IgD-negative memory B cell (primary cell): ENCODE data around the gene VEGFC. TPM values are rescaled to one million over a fixed set of nuclear protein-coding genes. Genes with fewer than 3 reads are reported as not detected.

Experiments used
- H3K27ac Mint-ChIP-seq, 3 donors: one replicate each; pipeline ENCODE4 v1.8.0; 2020 to 2022; ENCODE audit warnings: mild to moderate bottlenecking in 3 of 3, mixed read lengths in 3 of 3, moderate library complexity in 1 of 3
- H3K27me3 Mint-ChIP-seq: one replicate; pipeline ENCODE4 v1.8.0; 2021; ENCODE audit warnings: mixed read lengths
- H3K36me3 Mint-ChIP-seq: one replicate; pipeline ENCODE4 v1.8.0; 2020; ENCODE audit warnings: mild to moderate bottlenecking, mixed read lengths
- H3K4me1 Mint-ChIP-seq, 3 donors: one replicate each; pipeline ENCODE4 v1.8.0; 2020 to 2022; ENCODE audit warnings: mixed read lengths in 3 of 3, mild to moderate bottlenecking in 1 of 3
- H3K4me3 Mint-ChIP-seq, 4 donors: one replicate each; pipeline ENCODE4 v1.8.0; 2020 to 2022; ENCODE audit warnings: mild to moderate bottlenecking in 4 of 4, mixed read lengths in 4 of 4, moderate library complexity in 3 of 4
- H3K9me3 Mint-ChIP-seq, 3 donors: one replicate each; pipeline ENCODE4 v1.8.0; 2020 to 2021; ENCODE audit warnings: mixed read lengths in 3 of 3, mild to moderate bottlenecking in 1 of 3
- polyA plus RNA-seq: library from polyadenylated mRNA; unstranded; fragments of 300-500 nt; fragmentation: Illumina TruSeq; gene quantifications from one replicate; pipeline ENCODE4 v1.2.3, GENCODE V29; 2021

The VEGFC gene
- polyA plus RNA-seq, 1 donor from 2014 or later: not detected

DNA sequence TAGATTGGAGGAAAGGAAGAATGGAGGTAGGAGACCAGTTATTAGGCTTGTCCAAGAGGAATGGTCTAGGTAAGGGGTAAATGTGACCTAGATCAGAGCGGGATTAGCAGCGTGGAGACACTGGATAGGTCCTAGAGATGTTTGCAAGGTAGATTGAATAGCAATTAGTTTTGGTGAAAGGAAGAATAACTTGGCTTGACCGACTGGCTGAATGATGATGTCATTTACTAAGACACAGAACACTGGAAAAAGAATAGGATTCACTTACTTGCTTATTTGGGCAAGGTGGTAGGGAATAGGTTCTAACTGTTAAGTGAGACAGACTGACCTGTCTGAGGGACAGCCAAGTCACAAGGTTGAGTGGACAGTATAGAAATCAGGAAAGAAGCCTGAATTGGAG, 71.3 kb downstream of the VEGFC start:
- Mint-ChIP-seq H3K27me3 (no peaks in the 10 kb centered on the region), H3K4me3 (no peak overlapping the region), H3K4me1 (no peaks in the 10 kb centered on the region), H3K9me3 (peaks cover 0 to 9% (median 2%) of the 10 kb centered on the region in 3 donors), H3K36me3 (no peaks in the 10 kb centered on the region), H3K27ac (no peak overlapping the region)

- Mint-ChIP-seq H3K36me3 (no peaks in the 10 kb centered on the region), H3K9me3 (peaks cover 0 to 9% (median 2%) of the 10 kb centered on the region in 3 donors), H3K4me1 (no peaks in the 10 kb centered on the region), H3K4me3 (no peak overlapping the region), H3K27ac (no peak overlapping the region), H3K27me3 (no peaks in the 10 kb centered on the region)
Measured at GRCh38 chr4:176718881-176719280, 73.8 kb downstream of the VEGFC start.

DNA sequence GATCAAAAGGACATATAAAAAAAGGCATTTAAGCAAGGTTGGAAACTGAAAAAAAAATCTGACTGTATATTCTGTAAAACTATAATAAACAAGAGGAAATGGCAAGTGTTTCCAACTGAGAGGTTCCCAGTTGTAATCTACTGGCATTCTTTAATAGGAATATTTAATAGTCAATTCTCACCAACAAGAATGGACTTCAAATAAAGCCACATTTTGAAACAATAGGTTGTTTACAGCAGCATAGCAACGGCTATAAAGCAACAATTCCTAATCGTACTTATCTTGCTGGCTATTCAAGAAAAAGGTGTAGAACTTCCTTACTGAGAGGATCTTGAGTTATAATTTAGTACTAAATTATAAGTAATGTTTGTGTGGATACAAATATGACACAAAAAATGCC, 75.5 kb downstream of the VEGFC start:
- Mint-ChIP-seq H3K9me3 (peaks cover 0 to 12% (median 2%) of the 10 kb centered on the region in 3 donors), H3K4me3 (no peak overlapping the region), H3K36me3 (no peaks in the 10 kb centered on the region), H3K4me1 (no peaks in the 10 kb centered on the region), H3K27ac (no peak overlapping the region), H3K27me3 (no peaks in the 10 kb centered on the region)

DNA sequence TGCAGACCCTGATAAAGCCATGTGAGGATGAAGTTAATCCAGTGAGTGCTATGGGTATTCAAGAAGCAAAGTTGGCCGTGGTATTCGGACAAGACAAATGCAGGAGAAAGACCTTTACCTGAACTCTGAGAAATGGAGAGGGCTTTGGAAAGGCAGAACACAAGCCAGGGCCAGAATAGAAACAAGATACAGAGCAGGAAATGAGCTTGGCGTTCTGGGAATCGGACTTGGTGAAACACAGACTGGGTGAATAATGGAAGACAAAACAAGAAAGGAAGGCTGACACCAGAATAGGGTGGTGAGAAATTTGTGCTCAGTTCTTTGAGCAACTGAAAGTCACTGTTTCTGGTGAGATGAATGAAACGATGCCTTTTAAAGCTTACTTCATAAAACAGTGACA, 83.3 kb downstream of the VEGFC start:
- Mint-ChIP-seq H3K27me3 (no peaks in the 10 kb centered on the region), H3K4me3 (no peak overlapping the region), H3K4me1 (no peaks in the 10 kb centered on the region)

DNA sequence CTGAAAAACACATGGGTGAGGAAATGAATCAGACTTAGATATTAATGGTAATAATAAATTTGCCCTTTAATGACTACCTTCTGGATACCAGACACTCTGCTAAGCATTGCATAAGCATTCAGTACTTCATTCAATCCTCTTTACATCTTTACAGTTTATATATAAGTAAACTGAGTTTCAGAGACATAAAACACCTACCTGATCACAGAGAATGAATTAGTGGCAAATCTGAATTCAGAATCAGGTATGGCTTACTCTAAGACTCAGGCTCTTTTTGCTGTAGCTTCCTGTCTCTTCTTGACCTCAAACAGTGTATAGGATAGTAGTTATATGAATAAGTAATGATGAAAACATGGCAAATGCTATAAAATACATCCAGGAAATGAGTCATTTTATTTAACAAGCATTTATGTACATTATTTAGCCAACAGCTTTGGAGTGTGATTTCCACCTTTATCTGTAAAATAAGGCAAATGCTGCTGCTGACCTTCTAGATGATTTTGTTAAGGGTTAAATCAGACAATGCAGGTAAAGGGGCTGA, 83.9 kb downstream of the VEGFC start:
- H3K9me3 Mint-ChIP-seq: peaks cover 0 to 3% (median 0%) of the 10 kb centered on the region in 3 donors
- no peaks in the 10 kb centered on the region for H3K27me3 Mint-ChIP-seq
- no peaks in the 10 kb centered on the region for H3K4me1 Mint-ChIP-seq
- no peak overlapping the region for H3K27ac Mint-ChIP-seq
- no peaks in the 10 kb centered on the region for H3K36me3 Mint-ChIP-seq
- H3K4me3 Mint-ChIP-seq: no peak overlapping the region

More for the DNA sequence above, 83.3 kb downstream of the VEGFC start:
- H3K9me3 Mint-ChIP-seq: peaks cover 0 to 3% (median 0%) of the 10 kb centered on the region in 3 donors
- no peak overlapping the region for H3K27ac Mint-ChIP-seq
- no peaks in the 10 kb centered on the region for H3K36me3 Mint-ChIP-seq

DNA sequence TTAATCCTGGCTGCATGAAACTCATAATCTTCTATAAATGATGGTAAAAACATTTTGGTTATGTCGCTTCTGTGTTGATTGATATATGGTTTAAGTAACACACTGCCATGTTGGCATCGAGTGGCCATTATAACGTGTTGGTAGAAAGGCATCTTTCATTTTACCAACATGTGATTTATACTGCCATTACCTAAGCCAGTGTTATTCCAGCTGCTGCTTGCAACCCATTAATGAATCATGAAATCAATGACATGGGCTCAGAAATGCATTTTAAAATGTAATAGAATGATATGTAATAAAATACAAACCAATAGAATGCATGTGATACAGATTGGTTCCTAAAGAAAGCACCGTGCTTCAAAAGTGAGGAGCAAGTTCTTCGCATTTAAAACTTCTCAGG, 102.0 kb downstream of the VEGFC start:
- H3K27ac Mint-ChIP-seq: no peak overlapping the region
- no peaks in the 10 kb centered on the region for H3K27me3 Mint-ChIP-seq
- H3K9me3 Mint-ChIP-seq: peaks cover 0 to 3% (median 0%) of the 10 kb centered on the region in 3 donors
- no peaks in the 10 kb centered on the region for H3K4me1 Mint-ChIP-seq
- H3K36me3 Mint-ChIP-seq: no peaks in the 10 kb centered on the region
- H3K4me3 Mint-ChIP-seq: no peak overlapping the region

- no peaks in the 10 kb centered on the region for H3K4me1 Mint-ChIP-seq
- H3K36me3 Mint-ChIP-seq: no peaks in the 10 kb centered on the region
- H3K27me3 Mint-ChIP-seq: peaks cover 1% of the 10 kb centered on the region
- H3K4me3 Mint-ChIP-seq: no peak overlapping the region
- no peak overlapping the region for H3K27ac Mint-ChIP-seq
- H3K9me3 Mint-ChIP-seq: peaks cover 0 to 7% (median 0%) of the 10 kb centered on the region in 3 donors
Measured at GRCh38 chr4:176680668-176681180, 112.0 kb downstream of the VEGFC start.

DNA sequence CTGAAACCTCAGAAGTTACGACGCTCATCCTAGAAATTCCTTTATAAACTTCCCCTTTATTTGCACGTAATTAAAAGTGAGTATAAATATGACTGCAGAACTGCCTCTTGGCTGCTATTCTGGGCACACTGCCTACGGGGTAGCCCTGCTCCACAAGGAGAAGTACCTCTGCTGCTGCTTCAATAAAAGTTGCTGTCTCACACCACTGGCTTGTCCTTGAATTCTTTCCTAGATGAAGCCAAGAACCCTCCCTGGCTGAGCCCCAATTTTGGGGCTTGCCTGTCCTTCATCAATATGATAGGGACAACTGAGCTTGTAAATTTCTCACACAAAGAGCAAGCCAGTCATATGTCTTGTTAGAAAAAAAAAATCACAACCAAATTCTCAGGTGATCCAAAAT, 115.8 kb downstream of the VEGFC start:
- H3K9me3 Mint-ChIP-seq: peaks cover 0 to 4% (median 0%) of the 10 kb centered on the region in 3 donors
- no peak overlapping the region for H3K4me3 Mint-ChIP-seq
- no peaks in the 10 kb centered on the region for H3K36me3 Mint-ChIP-seq
- no peak overlapping the region for H3K27ac Mint-ChIP-seq
- peaks cover 1% of the 10 kb centered on the region for H3K27me3 Mint-ChIP-seq
- H3K4me1 Mint-ChIP-seq: no peaks in the 10 kb centered on the region

DNA sequence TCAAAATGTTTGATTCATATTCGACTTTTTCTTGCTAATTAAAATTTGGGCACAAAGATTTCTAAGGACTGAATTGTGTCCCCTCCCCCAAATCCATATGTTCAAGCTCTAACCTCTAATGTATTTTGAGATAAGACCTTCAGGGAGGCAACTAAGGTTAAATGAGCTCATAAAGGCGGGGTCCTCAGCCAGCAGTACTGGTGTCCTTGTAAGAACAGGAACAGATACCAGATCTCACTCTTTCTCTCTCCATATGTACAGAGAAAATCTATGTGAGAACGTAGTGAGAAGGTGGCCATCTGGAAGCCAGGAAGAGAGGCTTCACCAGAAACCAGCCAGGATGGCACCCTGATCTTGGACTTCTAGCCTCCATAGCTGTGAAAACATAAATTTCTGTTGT, 116.9 kb downstream of the VEGFC start:
- H3K36me3 Mint-ChIP-seq: no peaks in the 10 kb centered on the region
- H3K27me3 Mint-ChIP-seq: peaks cover 1% of the 10 kb centered on the region
- H3K4me1 Mint-ChIP-seq: no peaks in the 10 kb centered on the region
- H3K27ac Mint-ChIP-seq: no peak overlapping the region
- H3K4me3 Mint-ChIP-seq: no peak overlapping the region
- peaks cover 0 to 6% (median 4%) of the 10 kb centered on the region in 3 donors for H3K9me3 Mint-ChIP-seq

- no peak overlapping the region for H3K4me3 Mint-ChIP-seq
- H3K9me3 Mint-ChIP-seq: peaks cover 0 to 5% (median 4%) of the 10 kb centered on the region in 3 donors
- no peak overlapping the region for H3K27ac Mint-ChIP-seq
- H3K4me1 Mint-ChIP-seq: no peaks in the 10 kb centered on the region
- H3K36me3 Mint-ChIP-seq: no peaks in the 10 kb centered on the region
- no peaks in the 10 kb centered on the region for H3K27me3 Mint-ChIP-seq
Measured at GRCh38 chr4:176671532-176671931, 121.2 kb downstream of the VEGFC start.

GRCh38 chr4:176668324-176668723, 124.4 kb downstream of the VEGFC start:
- no peaks in the 10 kb centered on the region for H3K36me3 Mint-ChIP-seq
- peaks cover 0 to 10% (median 4%) of the 10 kb centered on the region in 3 donors for H3K9me3 Mint-ChIP-seq
- H3K27me3 Mint-ChIP-seq: no peaks in the 10 kb centered on the region
- no peak overlapping the region for H3K4me3 Mint-ChIP-seq
- H3K4me1 Mint-ChIP-seq: no peaks in the 10 kb centered on the region
- H3K27ac Mint-ChIP-seq: no peak overlapping the region

DNA sequence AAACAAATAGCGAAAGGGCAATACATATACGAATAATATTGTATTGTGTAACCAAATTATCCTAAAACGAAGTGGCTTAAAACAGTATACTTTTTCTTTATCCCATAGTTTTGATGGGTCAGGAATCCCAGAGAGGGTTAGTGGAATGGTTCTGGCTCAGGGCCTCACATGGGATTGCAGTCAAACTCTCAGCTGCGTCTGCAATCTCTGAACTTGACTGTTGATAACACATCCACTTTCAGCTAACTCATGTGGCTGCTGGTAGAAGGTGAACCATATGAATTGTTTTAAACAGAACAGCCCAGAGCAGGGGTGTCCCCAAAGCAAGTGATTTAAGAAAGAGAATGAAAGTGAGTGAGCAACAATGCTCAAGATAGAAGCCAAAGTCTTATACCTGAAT, 127.8 kb downstream of the VEGFC start:
- no peaks in the 10 kb centered on the region for H3K4me1 Mint-ChIP-seq
- no peaks in the 10 kb centered on the region for H3K27me3 Mint-ChIP-seq
- no peaks in the 10 kb centered on the region for H3K36me3 Mint-ChIP-seq
- H3K9me3 Mint-ChIP-seq: peaks cover 0 to 4% (median 0%) of the 10 kb centered on the region in 3 donors
- no peak overlapping the region for H3K27ac Mint-ChIP-seq
- no peak overlapping the region for H3K4me3 Mint-ChIP-seq

DNA sequence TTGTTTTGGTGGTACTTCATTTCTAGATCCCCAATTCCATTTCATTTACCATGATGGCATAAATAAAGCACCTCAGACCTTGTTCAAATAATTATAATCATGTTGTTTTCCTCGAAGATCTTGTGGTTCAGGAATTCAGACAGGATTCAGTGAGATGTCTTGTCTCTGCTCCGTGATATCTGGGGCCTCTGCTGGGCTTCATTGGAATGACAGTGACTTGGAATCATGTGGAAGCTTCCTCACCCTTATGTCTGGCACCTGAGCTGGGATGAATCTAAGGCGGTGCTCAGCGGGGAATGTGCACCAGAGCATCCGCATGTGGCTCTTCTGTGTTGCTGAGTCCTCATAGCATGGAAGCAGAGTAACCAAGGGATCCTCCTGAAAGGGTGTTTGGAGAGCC, 132.2 kb downstream of the VEGFC start:
- Mint-ChIP-seq H3K36me3 (no peaks in the 10 kb centered on the region), H3K27ac (no peak overlapping the region), H3K9me3 (peaks cover 0 to 8% (median 1%) of the 10 kb centered on the region in 3 donors), H3K4me1 (no peaks in the 10 kb centered on the region), H3K27me3 (no peaks in the 10 kb centered on the region), H3K4me3 (no peak overlapping the region)

GRCh38 chr4:176656108-176656507, 136.6 kb downstream of the VEGFC start:
- Mint-ChIP-seq H3K4me1 (no peaks in the 10 kb centered on the region), H3K9me3 (peaks cover 0 to 7% (median 1%) of the 10 kb centered on the region in 3 donors), H3K36me3 (no peaks in the 10 kb centered on the region), H3K27ac (no peak overlapping the region), H3K27me3 (no peaks in the 10 kb centered on the region), H3K4me3 (no peak overlapping the region)

DNA sequence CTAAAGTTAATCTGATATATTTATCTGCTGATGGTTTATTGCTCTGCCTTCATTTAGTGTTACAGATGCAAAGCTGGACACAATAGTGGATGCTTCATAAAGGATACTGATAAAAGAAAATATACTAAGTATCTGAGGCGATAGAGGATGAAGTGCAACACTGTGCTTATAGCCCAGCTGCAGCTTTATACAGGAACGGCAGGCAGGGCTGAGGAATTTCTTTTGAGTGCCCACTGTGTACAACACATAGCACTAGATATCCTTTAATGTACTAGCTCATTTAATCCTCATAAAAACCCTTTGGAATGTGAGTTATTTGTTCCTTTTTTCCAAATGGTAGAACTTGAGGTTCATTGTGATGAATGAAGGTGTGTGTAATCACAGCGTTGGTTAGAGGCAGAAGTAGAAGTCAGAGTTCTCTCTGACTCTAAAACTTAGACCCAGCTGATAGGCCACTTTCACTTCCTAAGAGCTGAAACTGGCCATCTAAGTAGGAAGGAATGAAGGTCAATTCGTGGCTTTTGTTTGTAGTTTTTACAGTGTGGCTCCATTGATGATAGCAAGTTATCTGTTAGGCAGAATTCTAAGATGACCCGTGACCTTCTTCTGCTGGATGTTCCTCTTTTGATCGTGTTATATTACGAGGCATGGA, 138.0 kb downstream of the VEGFC start:
- peaks cover 0 to 7% (median 1%) of the 10 kb centered on the region in 3 donors for H3K9me3 Mint-ChIP-seq
- no peaks in the 10 kb centered on the region for H3K27me3 Mint-ChIP-seq
- no peaks in the 10 kb centered on the region for H3K4me1 Mint-ChIP-seq
- H3K36me3 Mint-ChIP-seq: no peaks in the 10 kb centered on the region
- no peak overlapping the region for H3K4me3 Mint-ChIP-seq
- H3K27ac Mint-ChIP-seq: no peak overlapping the region
